H4 (cell line): Measurements from ENCODE around the gene C14orf180. TPM values are rescaled to one million over a fixed set of nuclear protein-coding genes. Genes with fewer than 3 reads are reported as not detected.
A peak's percentile ranks its signal among the peaks of the same experiment; 100 is the strongest.

Source experiments
- DNase-seq: peaks from one replicate; pipeline ENCODE4 v3.0.0-alpha.2; 2015; ENCODE audit warnings: low spot score
- total RNA-seq: library from RNA; depleted of rRNA; stranded (reverse); fragments of >200 nt; shearing (Covaris generic); gene quantifications from 2 replicates; pipeline ENCODE4 v1.2.3, GENCODE V29; 2014

C14orf180 gene
- total RNA-seq, 1 experiment from 2014 or later: not detected

DNA sequence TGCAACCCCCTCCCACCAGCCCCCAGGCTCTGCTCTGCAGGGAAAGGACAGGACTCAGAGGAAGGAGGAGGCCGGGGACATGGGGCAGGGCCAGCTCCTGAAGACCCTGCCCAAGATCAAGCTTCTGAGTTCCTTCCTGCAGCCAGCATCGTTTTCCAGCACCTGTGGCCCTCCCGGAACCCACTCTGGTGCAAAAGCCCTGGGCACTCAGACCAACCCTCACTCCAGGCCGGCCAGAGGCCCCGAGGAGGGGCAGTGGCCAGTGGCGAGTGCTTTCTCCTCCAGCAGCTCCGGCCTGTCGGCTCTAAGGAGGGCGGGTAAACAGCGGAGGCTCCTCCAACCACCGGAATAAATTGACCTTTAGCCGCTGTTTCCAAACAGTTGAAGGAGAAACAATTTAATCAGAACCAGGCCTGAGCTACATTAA is 14.2 kb downstream of the C14orf180 start:
- no peak for DNase-seq

DNA sequence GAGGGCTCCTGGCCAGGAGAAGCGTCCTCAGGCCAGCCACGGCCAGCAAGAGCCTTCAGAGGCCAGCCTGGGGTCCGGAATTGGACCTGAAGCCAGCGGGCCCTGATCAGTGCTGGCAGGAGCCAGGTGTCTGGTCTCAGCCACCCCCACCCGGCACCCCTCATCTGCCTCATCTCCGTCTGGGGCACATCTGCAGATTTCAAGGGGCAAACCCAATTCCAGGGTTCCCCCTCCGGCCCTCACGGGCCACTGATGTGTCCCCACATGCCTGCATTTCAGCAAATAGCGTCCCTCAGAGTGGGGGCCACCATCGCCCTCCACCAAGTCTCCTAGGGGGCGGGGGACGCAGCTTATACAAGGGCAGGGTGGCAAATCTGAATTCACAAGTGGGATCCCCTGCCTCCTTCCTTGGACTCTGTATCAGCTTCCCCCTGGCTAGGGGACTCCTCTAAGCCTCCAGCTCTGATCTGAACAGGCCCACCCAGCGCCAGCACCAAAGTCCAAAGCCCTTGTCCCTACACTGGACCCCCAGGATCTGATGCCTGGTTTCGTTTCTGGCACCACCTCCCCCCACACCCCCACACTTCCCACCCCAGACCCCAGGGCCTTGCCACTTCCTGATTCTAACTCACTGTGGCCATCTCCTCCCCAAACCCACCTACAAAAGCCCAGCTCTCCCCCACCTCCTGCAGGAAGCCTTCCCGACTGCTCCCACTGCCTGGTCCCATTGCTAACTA is 14.9 kb downstream of the C14orf180 start:
- DNase-seq: no peak

DNA sequence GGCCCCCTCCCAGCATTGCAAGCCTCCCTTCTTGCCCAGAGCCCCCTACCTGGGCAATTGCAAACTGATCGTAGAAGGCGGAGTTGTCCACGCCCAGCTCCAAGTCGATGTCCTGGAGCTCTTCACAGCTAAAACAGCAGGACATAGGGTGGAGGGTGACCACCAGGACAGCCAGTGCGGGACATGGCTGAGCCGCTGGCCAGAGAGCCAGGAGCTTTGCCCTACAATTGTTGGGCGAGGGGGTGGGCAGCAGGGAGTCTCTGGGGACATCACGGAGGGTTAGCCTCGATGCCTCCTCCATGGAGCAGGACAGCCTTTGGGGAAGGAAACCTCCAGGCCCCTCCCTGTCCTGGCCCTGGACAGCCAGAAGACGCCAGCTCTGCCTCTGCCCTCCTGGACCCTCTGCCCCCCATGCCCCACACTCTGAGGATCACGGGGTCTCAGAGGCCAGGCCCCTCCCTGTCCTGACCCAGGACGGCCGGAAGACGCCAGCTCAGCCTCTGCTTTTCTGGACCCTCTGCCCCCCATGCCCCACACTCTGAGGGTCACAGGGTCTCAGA is 15.6 kb downstream of the C14orf180 start:
- no peak for DNase-seq

DNA sequence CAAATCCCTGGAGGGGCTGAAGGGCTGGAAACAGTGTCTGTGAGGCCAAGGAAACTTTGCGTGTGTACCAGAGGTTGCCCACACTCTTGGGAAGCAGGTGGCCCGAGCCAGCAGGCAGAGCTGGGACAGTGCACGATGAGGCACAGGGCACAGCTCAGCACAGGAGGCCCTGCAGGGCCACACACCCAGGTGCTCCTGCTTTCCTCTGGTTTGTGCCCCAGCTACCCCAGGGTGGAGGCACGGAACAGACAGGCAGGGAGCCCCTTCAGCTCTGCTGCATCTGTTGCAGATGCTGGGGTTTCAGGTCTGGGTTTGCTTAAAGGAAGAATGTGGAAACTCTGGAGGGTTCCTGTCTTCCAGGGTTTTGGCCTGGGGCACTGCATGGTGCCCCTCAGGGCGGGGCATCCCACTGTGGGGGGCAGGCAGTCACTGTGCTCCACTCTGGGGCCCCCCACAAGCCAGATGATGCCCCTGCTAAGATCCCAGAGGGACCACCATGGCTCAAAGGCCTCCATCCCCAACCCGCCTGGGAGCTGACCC is 16.4 kb downstream of the C14orf180 start:
- DNase-seq: no peak

DNA sequence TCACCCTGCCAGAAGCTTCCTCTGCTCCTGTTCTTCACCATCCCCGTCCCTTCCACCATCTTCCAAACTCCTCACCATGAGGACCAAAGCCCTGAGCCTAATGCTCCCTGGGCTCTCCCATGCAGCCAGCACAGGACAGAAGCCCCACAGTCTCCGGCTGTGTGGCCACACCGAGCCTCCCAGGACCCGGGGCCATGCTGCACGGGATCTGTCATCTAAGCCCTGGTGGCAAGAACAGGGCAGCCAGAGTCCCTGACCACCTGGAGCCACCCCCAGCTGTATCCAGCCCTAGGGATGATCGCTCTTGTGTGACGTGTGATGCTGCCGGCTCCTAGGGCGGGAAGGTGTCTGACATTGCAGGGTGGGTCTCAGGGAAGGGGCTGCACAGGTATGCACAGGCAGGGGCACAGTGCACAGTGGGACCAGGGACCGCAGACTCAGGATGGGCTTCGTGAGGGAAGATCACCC is 16.9 kb downstream of the C14orf180 start:
- no peak for DNase-seq

DNA sequence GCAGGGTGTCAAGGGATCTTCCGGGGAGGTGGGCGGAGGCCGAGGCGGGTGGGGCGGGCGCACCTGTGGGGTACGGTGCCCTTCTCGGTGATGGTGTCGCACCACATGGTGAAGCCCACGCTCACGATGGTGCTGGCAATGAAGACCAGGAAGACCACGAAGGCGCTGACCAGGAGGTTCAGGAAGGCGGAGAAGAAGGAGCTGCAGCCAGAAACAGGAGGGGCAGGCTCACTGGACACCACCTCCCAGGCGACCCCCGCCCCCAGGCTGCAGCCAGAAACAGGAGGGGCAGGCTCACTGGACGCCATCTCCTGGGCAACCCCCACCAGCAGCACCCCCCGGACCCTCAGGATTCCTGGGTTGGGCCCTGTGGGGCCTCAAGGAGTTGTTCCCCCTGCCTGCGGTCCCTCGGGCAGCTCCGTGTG is 17.4 kb downstream of the C14orf180 start:
- no peak for DNase-seq

DNA sequence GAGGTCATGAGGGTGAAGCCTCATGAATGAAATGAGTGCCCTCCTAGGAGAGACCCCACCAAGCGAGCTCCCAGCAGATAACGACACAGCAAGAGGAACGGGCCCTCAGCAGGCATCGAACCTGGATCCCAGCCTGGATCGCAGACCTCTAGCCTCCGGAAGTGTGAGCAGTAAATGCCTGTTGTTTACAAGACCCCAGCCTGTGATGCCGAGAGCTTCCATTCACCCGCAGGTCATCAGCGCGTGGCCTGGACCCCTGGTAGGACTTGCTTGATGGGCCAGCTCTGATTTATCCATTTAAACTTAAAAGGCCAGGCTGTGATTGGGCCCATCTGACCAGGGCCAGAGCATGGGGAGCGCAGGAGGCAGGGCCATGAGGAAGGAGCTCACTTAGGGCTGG is 18.0 kb downstream of the C14orf180 start:
- DNase-seq: no peak

DNA sequence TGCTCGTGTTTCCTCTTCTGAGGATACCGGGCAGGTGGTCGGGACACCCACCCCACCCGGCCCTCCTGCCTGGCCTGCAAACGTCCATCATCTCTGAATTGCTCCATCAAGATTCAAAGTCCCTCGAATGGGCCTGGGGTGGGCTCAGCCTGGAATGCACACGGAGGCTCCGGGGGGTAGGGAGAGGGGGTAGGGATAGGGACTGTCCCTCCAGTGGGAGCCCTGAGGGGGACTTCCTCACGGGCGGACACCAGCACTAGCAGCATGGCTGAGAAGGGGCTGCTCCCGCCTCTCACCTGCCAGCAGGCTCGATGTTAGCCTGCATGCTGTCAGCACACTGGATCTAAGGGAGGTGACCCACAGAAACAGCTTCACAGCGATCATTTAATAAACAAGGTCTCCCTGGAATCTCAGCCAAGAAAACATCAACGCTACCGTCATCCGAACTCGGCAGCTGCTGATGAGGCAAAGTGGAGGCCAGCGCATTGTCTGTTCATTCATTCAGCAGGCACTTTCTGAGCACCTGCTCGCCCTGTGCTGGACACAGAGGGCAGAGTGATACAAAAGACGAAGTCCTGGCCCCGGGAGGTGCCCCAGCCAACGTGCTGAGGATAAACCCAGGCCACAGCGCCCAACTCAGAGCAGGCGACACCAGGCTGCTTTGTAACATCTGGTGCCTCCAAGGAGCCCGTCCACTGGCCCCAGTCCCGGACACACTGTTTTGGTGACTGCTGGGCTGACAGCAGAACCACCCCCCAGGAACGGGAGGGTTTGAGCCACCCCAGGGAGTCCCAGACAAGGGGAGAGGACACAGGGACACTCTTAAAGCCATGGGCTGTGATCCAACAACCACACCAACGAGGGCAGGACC is 18.7 kb downstream of the C14orf180 start:
- no peak for DNase-seq

DNA sequence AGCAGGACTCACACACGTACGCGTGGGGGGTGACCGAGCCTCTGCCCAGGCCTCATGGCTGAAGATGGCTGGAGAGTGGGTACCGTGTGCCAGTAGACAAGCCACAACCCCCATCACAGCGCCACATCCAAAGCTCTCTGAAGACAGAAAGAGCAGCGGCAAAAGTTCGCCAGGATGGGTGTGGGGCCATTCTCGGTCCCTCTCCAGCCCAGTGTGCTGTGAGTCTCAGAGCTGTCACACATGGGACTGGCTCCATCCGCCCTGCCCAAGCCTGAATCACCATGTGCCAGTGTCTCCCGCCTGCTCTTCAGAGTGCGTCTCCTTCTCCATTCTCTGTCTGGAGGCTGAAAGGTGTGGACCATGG is 19.3 kb downstream of the C14orf180 start:
- DNase-seq: no peak

DNA sequence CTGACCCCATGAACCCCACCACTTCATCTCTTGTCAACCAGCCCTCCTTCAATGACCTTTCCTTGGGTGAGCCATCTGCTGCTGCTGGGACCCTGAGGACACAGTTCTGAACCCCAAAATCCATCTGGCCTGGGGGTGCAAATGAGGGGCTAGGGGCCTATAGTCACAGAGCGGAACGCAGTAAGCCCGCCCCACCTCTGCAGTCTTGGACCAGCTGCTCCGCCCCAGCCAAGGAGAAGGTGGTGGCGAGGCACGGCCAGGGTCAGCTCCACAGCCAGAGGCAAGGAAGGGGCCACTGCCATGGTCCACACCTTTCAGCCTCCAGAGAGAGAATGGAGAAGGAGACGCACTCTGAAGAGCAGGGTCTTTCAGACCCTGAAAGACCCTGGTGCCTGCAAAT is 19.9 kb downstream of the C14orf180 start:
- no peak for DNase-seq

DNA sequence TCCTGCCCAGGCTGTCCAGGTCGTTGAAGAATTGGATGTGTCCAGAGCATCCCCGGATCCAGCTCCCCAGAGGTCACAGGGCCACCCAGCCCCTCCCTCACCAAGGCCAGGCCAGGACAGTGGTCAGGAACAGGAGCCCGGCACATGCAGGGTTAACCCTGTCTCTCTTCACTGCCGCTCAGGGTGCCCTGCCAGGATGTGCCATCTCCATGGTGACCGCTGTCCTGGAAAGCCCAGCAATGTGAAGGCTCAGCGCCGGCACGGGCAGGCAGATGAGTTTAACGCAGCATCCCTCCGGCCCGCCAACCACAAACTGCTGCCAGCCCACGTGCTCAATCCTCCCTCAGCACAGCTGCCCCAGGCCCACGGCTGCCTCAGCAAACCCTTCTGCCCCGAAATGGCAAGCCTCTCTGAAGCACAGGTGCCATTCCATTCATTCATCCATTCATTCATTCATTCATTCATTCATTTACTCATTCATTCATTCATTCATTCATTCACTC is 20.6 kb downstream of the C14orf180 start:
- peak; percentile 49 for DNase-seq

DNA sequence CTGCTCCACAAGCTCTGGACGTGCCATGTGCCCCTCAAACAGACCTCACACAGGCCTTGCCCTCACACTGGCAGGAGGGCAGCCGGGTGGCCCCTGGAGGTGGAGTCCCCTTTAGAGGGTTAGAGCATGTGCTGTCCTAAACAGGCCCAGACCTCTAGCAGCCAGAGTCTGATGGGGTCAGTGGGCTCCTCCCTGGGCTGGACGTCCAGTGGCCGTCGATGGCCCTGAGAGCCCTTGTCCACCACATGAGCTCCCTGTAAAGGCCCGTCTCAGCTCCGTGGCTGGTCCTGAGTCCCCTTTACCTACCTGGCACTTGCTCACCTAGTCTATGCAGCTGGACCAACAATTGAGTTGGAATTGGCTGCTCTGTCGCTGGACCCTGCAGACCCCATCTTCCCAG is 21.2 kb downstream of the C14orf180 start:
- DNase-seq: no peak

DNA sequence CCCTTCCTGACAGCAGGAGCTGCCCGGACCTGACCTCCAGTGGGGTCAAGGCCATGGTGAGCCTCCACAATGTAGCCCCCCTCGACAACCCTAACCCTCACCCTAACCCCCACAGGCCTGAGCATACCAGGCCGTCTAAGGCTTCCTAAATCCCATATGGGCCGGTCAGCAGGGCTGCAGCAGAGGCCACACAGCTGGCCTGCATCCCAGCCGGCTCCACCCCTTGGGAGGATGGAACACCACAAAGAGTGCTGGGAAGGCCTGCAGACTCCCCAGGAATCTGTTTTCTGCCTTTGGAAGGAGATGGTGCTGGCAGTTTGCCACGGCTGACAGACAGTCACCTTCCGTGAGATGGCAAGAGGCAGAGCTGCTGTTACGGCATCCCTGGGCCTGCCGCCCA is 22.2 kb downstream of the C14orf180 start:
- no peak for DNase-seq

DNA sequence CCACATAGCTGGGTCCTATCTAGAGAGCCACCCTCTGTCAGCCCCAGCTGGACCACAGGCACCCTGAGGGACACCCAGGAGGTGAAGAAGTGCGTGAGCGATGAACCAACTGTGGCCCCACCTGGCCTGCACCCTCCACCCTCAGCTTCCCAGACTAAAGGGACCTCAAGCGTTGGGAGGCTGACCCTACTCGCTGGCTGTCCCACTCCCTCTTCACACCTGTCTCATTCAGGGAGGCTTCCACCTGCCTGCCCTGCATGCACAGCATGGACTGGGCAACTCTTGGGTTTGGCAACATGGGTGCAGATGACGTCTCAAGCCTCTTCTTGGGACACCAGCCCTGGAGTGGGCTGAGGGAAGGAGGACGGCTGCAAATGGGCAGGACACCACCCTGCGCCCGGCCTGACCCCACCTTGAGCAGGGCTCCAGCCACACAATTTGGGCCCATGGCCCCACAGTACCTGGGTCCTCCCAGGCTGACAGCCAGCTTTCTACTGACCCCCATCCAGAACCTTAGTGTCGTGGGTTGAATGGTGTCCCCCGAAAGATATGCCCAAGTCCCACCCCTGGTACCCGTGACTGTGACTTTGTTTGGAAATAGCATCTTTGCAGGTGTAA is 22.9 kb downstream of the C14orf180 start:
- no peak for DNase-seq

DNA sequence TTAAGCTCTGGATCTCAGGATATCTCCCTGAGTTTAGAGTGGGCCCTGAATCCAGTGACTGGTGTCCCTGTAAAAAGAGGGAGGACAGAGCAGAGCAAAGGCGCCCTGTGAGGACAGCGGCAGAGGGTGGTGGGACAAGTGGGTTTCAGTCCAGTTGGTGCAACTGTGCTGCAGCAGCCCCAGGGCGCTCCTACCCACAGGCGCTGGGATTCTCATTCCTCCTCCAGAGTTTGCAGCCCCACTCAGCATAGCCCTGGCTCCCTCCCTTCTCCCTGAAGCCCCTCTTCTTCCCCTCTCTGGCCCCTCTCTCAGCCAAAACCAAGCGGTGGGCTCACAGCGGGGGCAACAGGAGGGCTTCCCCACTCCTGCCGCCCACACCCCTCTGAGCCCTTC is 23.4 kb downstream of the C14orf180 start:
- no peak for DNase-seq

DNA sequence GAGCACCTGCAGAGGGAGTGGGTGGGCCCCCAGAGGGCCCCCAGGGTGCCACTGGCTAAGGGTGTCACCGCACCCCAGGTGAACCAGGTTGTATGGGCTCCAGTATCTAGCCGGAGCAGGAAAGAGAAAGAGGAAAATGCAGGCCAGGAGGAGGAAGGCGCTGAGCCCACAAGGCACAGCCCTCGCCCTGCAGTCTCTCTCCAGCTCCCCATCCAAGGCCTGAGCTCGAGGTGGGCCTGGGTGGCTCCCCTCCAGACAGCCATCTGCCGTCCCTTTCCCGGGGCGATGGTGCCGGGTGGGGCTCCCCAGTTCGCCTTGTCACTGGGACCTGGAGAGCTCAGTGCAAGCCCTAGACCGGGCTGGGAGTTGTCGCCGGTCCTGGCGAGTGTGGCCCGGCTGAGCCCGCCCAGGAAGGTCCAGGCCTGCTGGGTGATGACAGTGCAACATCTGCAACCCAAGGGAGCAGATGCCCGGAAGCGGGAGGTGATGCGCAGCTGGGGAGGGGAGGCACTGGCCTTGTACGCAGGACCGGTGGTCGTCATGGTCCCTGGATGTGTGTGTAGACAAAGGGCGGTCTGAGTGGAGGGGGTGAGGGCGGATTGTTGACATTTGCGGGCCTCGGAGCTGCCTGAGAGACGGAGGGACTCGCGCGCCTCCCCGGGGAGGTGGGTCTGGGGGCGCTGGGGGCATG is 24.3 kb downstream of the C14orf180 start:
- no peak for DNase-seq

DNA sequence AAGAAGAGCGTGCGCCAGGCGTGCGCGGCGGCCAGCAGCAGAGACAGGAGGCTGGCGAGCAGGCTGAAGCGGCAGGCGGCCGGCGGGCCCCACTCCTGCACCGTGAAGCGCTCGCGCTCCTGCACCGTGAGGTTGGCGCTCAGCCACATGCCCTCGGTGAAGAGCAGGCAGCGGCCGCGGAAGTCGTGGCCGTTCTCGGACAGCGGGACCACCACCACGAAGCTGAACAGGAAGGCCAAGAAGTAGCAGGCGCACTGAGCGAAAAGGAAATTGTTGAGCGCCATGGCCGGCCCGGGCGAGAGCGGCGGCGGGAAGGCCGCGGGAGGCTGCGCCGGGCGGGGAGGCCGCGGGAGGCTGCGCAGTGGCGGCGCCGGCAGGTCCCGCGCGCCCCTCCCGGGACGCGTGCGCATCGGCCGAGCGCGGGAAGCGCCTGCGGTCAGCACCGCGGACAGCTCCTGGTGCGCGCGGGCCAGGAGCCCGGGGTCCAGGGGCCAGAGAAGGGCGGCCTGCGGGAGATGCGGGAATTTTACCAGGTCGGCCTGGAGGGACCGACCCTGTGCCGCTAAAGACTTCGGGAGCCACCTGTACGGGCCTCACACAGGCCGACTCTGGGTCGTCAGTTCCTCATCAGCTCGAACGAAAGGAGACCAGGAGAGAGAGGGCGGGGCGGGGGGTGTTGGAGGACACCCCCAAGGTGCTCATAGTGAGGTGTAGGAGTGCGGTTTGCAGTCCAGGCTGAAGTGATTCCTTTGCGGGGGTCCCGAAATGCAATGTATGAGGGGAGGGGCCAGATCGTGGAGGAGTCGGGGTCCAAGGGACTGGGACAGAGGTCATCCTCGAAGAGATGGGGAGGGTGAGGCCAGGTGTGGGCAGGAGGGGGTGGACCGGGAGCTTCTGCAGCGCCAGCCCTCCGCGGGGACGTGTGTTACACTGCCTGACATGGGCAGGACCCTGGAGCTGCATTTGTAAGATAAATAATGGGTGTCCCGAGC is 25.2 kb downstream of the C14orf180 start, which contains the start of gene TMEM179:
TMEM179 (minus strand) TSS at position 315 of the 992 bp plus-strand sequence; CDS start at position 284, 31 bp downstream.
- DNase-seq: no peak

DNA sequence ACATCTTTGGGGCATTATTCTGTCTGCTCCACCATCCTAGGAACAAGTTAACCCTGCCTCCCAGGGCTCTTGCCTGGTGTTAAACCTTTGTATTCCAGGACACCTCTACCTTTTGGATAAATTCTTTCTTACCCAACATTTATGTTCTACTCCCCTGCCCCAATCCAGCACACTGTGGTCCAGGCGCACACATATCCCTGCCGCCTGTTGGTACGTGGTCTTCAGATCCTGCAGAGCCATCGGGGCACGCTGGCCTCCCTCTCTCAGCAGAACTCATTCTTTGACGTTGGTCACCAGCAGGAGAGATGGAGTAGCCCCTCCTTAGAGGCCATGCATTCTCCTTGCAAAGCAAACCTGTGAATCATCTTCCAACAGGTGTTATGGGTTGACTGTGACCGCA is 30.1 kb downstream of the C14orf180 start:
- no peak for DNase-seq

DNA sequence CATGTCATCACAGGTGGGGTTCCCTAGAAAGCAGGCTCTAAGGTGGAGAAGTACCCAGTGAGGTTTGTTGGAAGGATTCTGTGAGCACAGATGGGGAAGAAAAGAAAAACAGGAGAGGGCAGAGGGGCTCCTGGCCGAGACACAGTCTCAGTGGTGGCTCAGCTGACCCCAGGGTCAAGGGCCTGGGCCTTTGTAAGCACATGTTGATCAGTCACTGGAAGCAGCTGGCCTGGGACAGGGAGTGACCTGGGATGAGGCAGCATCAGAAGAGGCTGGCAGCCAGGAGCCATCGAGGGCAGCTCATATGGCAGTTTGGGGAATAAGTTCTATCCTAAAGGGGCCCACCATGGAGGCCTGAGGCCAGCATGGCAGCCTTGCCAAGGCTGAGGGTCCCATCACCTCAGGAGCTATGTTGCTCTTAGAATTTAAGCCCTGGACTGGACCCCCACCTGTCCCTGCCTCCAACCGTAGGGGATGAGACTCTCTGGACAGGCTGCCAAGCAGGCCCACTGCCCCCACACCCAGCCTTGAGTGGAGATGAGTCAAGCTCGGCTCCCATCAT is 31.3 kb downstream of the C14orf180 start:
- DNase-seq: no peak
